Measurements from ENCODE around the gene TMEM201.

DNA sequence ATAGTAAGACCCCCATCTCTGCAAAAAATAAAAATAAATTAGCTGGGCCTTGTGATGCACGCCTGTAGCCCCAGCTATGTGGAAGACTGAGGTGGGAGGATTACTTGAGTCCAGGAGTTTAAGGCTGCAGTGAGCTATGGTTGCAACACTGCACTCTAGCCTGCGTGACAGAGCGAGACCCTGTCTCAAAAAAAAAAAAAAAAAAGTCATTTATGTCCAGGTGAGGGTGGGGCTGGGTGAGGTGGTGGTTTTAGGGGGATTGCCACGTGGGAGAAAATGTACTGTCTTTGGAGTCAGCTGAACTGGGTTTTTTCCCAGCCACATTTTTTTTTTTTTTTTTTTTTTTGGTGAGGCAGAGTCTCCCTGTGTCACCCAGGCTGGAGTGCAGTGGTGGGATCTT, 69.5 kb downstream of the TMEM201 start:
- TF ChIP-seq FOXA1 (IDR thresholded peaks at IDR 0.05) = no peak
- no peak for TF ChIP-seq SP1 (IDR thresholded peaks at IDR 0.05)
- no peak for TF ChIP-seq BHLHE40 (IDR thresholded peaks at IDR 0.05; ENCODE audit: borderline replicate concordance)
- no peak for TF ChIP-seq CTBP1 (IDR thresholded peaks at IDR 0.05; ENCODE audit: borderline replicate concordance)
